Liver (tissue), 9 donors: ENCODE measurements around the gene PARK7. TPM values are rescaled to one million over a fixed set of nuclear protein-coding genes. Genes with fewer than 3 reads are reported as not detected.

Experiments
- DNase-seq: peaks from one replicate; pipeline ENCODE4 v3.0.0-alpha.2; 2017; ENCODE audit warnings: low spot score
- H3K27ac ChIP-seq, 2 donors: one replicate each; pipeline ENCODE4 v1.7.0; 2013; ENCODE audit warnings: inconsistent platforms in 2 of 2, low read length in 2 of 2, control low read depth in 1 of 2, low read depth in 1 of 2, mild to moderate bottlenecking in 1 of 2
- H3K27me3 ChIP-seq, 4 donors: one replicate each; pipeline versions ENCODE4 v1.6.1 to v1.7.0; 2013; ENCODE audit warnings: low read length in 3 of 4, inconsistent platforms in 1 of 4, mild to moderate bottlenecking in 1 of 4, moderate library complexity in 1 of 4; ENCODE audit not compliant: control insufficient read depth in 4 of 4, insufficient read depth in 4 of 4
- H3K36me3 ChIP-seq, 4 donors: one replicate each; pipeline versions ENCODE4 v1.6.1 to v1.7.0; 2013; ENCODE audit warnings: low read length in 3 of 4, mild to moderate bottlenecking in 3 of 4, low read depth in 1 of 4, moderate library complexity in 1 of 4; ENCODE audit not compliant: control insufficient read depth in 4 of 4, insufficient read depth in 3 of 4
- H3K4me1 ChIP-seq, 4 donors: one replicate each; pipeline versions ENCODE4 v1.6.1 to v1.7.0; 2013; ENCODE audit warnings: low read length in 3 of 4, mild to moderate bottlenecking in 3 of 4, moderate library complexity in 1 of 4; ENCODE audit not compliant: control insufficient read depth in 4 of 4, insufficient read depth in 4 of 4
- H3K4me3 ChIP-seq, 3 donors: one replicate each; pipeline versions ENCODE4 v1.6.1 to v1.7.0; 2013; ENCODE audit warnings: low read length in 3 of 3, control low read depth in 1 of 3, low read depth in 1 of 3, mild to moderate bottlenecking in 1 of 3
- H3K9ac ChIP-seq, 2 donors: one replicate each; pipeline ENCODE4 v1.7.0; 2013; ENCODE audit warnings: low read length in 2 of 2, mild to moderate bottlenecking in 2 of 2, moderate library complexity in 2 of 2, control low read depth in 1 of 2, low read depth in 1 of 2
- H3K9me3 ChIP-seq, 4 donors: one replicate each; pipeline versions ENCODE4 v1.6.1 to v1.7.0; 2013; ENCODE audit warnings: low read length in 3 of 4; ENCODE audit not compliant: control insufficient read depth in 4 of 4
- EGR1 ChIP-seq, 2 donors: IDR thresholded peaks; 2 replicates each; pipeline ENCODE4 v1.6.1; 2016 to 2018; ENCODE audit warnings: antibody characterized with exemption in 2 of 2, low read depth in 2 of 2
- FOXA1 ChIP-seq: IDR thresholded peaks from 2 replicates; pipeline ENCODE4 v1.6.1; 2016; ENCODE audit warnings: antibody characterized with exemption
- FOXA2 ChIP-seq: IDR thresholded peaks from 2 replicates; pipeline ENCODE4 v1.6.1; 2016; ENCODE audit warnings: antibody characterized with exemption
- GABPA ChIP-seq, 2 donors: IDR thresholded peaks in 1 of 2; conservative IDR thresholded peaks in 1 of 2; 2 replicates each; pipeline ENCODE4 v1.6.1; 2016; ENCODE audit warnings: antibody characterized with exemption in 2 of 2, mild to moderate bottlenecking in 1 of 2, moderate library complexity in 1 of 2
- HNF4A ChIP-seq, 2 donors: conservative IDR thresholded peaks; 2 replicates each; pipeline ENCODE4 v1.6.1; 2016; ENCODE audit warnings: antibody characterized with exemption in 2 of 2, mild to moderate bottlenecking in 2 of 2
- HNF4G ChIP-seq: IDR thresholded peaks from 2 replicates; pipeline ENCODE4 v1.6.1; 2016; ENCODE audit warnings: antibody characterized with exemption
- JUND ChIP-seq, 2 donors: IDR thresholded peaks; 2 replicates each; pipeline ENCODE4 v1.6.1; 2016; ENCODE audit warnings: antibody characterized with exemption in 2 of 2
- NR2F2 ChIP-seq: IDR thresholded peaks from 2 replicates; pipeline ENCODE4 v1.6.1; 2016; ENCODE audit warnings: antibody characterized with exemption
- RAD21 ChIP-seq, 2 donors: IDR thresholded peaks; 2 replicates each; pipeline ENCODE4 v1.6.1; 2016; ENCODE audit warnings: antibody characterized with exemption in 2 of 2, mild to moderate bottlenecking in 2 of 2
- REST ChIP-seq: IDR thresholded peaks from 2 replicates; pipeline ENCODE4 v1.6.1; 2016; ENCODE audit warnings: antibody characterized with exemption, mild to moderate bottlenecking
- RXRA ChIP-seq, 2 donors: IDR thresholded peaks; 2 replicates each; pipeline ENCODE4 v1.6.1; 2017 to 2018; ENCODE audit warnings: antibody characterized with exemption in 2 of 2, mild to moderate bottlenecking in 1 of 2
- SP1 ChIP-seq: IDR thresholded peaks from 2 replicates; pipeline ENCODE4 v1.6.1; 2018; ENCODE audit warnings: antibody characterized with exemption, mild to moderate bottlenecking
- TAF1 ChIP-seq: conservative IDR thresholded peaks from 2 replicates; pipeline ENCODE4 v1.6.1; 2016; ENCODE audit warnings: antibody characterized with exemption, mild to moderate bottlenecking
- YY1 ChIP-seq: IDR thresholded peaks from 2 replicates; pipeline ENCODE4 v1.6.1; 2016; ENCODE audit warnings: antibody characterized with exemption, mild to moderate bottlenecking
- ZBTB33 ChIP-seq: IDR thresholded peaks from 2 replicates; pipeline ENCODE4 v1.6.1; 2016; ENCODE audit warnings: antibody characterized with exemption
- WGBS: extraction: QIAGEN DNeasy Blood & Tissue Kit; methylation state at CpG from one replicate; pipeline ENCODE4 v1.1.7; 2013; 5-methylcytosine and 5-hydroxymethylcytosine counted together
- polyA plus RNA-seq, 2 donors: library from polyadenylated mRNA; stranded (reverse) in 1 of 2; unstranded in 1 of 2; fragments of 200-250 nt in 1 of 2; fragments of >200 nt in 1 of 2; fragmentation: Nextera tagmentation in 1 of 2; extraction: Ambion mirVana in 1 of 2; gene quantifications; one replicate each; pipeline versions ENCODE4 v1.2.1 to v1.2.3, GENCODE V29; 2013 to 2015
- total RNA-seq, 2 donors: library from RNA; depleted of rRNA; stranded (reverse); fragments of >200 nt; gene quantifications; one replicate each; pipeline ENCODE4 v1.2.3, GENCODE V29; 2014
- TF ChIP-seq, protein P1 (sequence below): IDR thresholded peaks from 2 replicates; pipeline ENCODE4 v1.6.1; 2016; ENCODE audit warnings: antibody characterized with exemption
- TF ChIP-seq, protein P2 (sequence below): fragments of 150-350 bp; IDR thresholded peaks from 2 replicates; pipeline ENCODE4 v1.5.1; 2017; ENCODE audit warnings: improper control_type of control experiment, low read depth, low read length; ENCODE audit not compliant: missing input control
- TF ChIP-seq, protein P3 (sequence below): IDR thresholded peaks from 2 replicates; pipeline ENCODE4 v1.6.1; 2016; ENCODE audit warnings: antibody characterized with exemption
- donor health status: healthy.
- donor health status: healthy.
- donor health status: healthy.
- donor health status: healthy.
- donor health status: healthy.

PARK7 gene
- total RNA-seq: 100 to 1,000 TPM; 107 to 131 TPM
- polyA plus RNA-seq: 100 to 1,000 TPM; 231 to 297 TPM

GRCh38 chr1:7961216-7962013 is at the start of gene PARK7:
PARK7 (plus strand) TSS chr1:7961711; CDS start chr1:7962786, 1,075 bp downstream.
- under 1% methylated on average over 81 of the region's 81 CpGs for WGBS
- H3K4me3 ChIP-seq: peak within 1 kb of the TSS; percentile 72 to 96 (median 88)
- H3K9me3 ChIP-seq: no peaks in the 10 kb centered on the region
- peak; percentile 93 for TF ChIP-seq TAF1
- TF ChIP-seq FOXA2: no peak
- TF ChIP-seq, protein P1, sequence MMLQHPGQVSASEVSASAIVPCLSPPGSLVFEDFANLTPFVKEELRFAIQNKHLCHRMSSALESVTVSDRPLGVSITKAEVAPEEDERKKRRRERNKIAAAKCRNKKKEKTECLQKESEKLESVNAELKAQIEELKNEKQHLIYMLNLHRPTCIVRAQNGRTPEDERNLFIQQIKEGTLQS: no peak
- TF ChIP-seq FOXA1: peak; percentile 74
- TF ChIP-seq EGR1 (IDR thresholded peaks at IDR 0.05; ENCODE audit: low read depth in 2 of 2): peak; percentile 69 to 76
- peak; percentile 61 to 91 for TF ChIP-seq GABPA (IDR thresholded peaks at IDR 0.05 in 1 of 2, conservative IDR thresholded peaks at IDR 0.05 in 1 of 2)
- TF ChIP-seq JUND (IDR thresholded peaks at IDR 0.05): no peak
- TF ChIP-seq HNF4G: no peak
- peak; percentile 2 for TF ChIP-seq YY1
- TF ChIP-seq, protein P2, sequence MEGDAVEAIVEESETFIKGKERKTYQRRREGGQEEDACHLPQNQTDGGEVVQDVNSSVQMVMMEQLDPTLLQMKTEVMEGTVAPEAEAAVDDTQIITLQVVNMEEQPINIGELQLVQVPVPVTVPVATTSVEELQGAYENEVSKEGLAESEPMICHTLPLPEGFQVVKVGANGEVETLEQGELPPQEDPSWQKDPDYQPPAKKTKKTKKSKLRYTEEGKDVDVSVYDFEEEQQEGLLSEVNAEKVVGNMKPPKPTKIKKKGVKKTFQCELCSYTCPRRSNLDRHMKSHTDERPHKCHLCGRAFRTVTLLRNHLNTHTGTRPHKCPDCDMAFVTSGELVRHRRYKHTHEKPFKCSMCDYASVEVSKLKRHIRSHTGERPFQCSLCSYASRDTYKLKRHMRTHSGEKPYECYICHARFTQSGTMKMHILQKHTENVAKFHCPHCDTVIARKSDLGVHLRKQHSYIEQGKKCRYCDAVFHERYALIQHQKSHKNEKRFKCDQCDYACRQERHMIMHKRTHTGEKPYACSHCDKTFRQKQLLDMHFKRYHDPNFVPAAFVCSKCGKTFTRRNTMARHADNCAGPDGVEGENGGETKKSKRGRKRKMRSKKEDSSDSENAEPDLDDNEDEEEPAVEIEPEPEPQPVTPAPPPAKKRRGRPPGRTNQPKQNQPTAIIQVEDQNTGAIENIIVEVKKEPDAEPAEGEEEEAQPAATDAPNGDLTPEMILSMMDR: peak; percentile 42
- peak; percentile 88 for TF ChIP-seq SP1
- TF ChIP-seq RXRA (IDR thresholded peaks at IDR 0.05): peak in 1 of 2 donors; percentile 50
- TF ChIP-seq ZBTB33: peak; percentile 68
- peak; percentile 39 to 72 for TF ChIP-seq RAD21 (IDR thresholded peaks at IDR 0.05)
- TF ChIP-seq, protein P3, sequence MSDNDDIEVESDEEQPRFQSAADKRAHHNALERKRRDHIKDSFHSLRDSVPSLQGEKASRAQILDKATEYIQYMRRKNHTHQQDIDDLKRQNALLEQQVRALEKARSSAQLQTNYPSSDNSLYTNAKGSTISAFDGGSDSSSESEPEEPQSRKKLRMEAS: peak; percentile 92
- TF ChIP-seq REST: peak; percentile 89
- peak; percentile 10 to 42 for TF ChIP-seq HNF4A (conservative IDR thresholded peaks at IDR 0.05)
- TF ChIP-seq NR2F2: peak; percentile 52
- peak within 1 kb of the TSS; percentile 84 to 98 for H3K27ac ChIP-seq
- H3K36me3 ChIP-seq: peaks cover 7 to 26% (median 17%) of the 10 kb centered on the region in 4 donors
- peak within 1 kb of the TSS; percentile 85 to 98 for H3K9ac ChIP-seq
- DNase-seq: peak; percentile 99
- H3K4me1 ChIP-seq: peaks cover 3 to 21% (median 15%) of the 10 kb centered on the region in 4 donors
- no peaks in the 10 kb centered on the region for H3K27me3 ChIP-seq
